ENCODE data around the gene KRTAP10-8. TPM values are rescaled to one million over a fixed set of nuclear protein-coding genes. Genes with fewer than 3 reads are reported as not detected.

The KRTAP10-8 gene
- total RNA-seq, 3 donors from 2014 or later: not detected

DNA sequence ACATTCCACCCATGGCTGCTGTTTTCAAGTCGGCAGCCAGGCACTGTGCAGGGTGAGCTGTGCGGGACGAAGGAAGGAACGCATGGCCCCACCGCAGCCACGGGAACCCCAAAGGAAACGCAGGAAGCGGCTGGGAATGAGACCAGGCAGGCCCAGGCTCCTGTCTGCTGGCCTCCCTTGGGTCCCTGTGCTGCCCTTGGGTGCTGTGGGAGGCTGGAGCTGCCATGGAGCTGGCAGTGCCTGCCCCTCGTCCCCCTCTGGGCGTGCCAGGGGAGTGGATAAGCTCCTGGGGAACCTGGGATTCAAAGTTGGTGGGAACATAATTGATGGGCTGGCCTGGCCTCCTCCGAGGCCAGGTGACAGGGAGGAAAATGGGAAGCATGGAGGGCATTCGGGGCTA, 43.6 kb upstream of the KRTAP10-8 start:
- intact Hi-C loops (cut with DNase I, micrococcal nuclease): no loop called here
- Histone ChIP-seq H3K36me3 (ENCODE audit: low read depth) (no peaks in the 10 kb centered on the region), H3K4me3 (no peak overlapping the region), H3K9me3 (no peaks in the 10 kb centered on the region), H3K4me1 (ENCODE audit: low read depth) (no peaks in the 10 kb centered on the region)
- no peak for ATAC-seq
- no peak for DNase-seq
- TF ChIP-seq, protein P1, sequence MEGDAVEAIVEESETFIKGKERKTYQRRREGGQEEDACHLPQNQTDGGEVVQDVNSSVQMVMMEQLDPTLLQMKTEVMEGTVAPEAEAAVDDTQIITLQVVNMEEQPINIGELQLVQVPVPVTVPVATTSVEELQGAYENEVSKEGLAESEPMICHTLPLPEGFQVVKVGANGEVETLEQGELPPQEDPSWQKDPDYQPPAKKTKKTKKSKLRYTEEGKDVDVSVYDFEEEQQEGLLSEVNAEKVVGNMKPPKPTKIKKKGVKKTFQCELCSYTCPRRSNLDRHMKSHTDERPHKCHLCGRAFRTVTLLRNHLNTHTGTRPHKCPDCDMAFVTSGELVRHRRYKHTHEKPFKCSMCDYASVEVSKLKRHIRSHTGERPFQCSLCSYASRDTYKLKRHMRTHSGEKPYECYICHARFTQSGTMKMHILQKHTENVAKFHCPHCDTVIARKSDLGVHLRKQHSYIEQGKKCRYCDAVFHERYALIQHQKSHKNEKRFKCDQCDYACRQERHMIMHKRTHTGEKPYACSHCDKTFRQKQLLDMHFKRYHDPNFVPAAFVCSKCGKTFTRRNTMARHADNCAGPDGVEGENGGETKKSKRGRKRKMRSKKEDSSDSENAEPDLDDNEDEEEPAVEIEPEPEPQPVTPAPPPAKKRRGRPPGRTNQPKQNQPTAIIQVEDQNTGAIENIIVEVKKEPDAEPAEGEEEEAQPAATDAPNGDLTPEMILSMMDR (IDR thresholded peaks at IDR 0.05): no peak

DNA sequence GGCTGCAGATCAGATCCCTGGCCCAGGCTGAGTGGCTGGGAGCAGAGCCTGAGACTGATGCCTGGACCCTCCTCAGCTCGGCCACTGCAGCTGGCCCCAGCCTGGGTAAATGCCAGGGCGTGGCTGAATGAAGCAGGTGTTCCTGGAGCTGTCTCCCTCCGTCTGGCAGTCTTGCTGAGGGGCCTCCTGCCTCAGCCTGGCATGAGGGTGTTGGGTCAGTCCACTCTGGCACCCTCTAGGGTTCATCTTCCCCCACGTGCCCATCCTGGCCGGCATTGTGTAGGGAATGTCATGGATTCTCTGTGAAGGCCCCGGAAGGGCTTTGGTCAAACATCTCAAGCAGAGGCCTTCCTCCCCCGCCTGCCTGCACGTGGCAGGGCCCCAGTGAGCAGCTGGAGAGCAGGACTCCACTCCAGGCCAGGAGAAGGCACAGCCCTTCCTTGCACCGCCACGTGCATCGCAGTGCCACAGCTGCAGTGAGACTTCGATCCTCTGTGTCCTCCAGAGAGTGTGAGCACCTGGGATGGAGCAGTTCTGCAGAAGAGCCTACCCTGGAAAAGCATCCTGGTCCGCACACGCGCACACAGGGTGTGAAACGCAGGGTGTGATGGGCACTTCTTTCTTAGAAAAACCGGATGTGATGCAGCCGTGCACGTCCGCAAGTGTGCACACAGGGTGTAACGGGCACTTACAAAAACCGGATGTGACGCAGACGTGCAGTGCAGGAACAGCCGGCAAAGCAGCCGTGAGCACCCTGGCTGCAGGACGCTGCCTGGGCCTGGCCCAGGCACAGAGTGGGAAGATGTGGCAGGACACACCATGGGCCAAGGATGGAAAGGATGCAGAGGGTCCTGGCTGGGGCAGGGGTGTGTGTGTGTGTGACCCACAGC, 43.0 kb upstream of the KRTAP10-8 start:
- DNase-seq: no peak
- TF ChIP-seq, protein P1 (IDR thresholded peaks at IDR 0.05): no peak
- intact Hi-C loops (cut with DNase I, micrococcal nuclease): no loop called here
- H3K4me1 ChIP-seq (ENCODE audit: low read depth): no peaks in the 10 kb centered on the region
- H3K36me3 ChIP-seq (ENCODE audit: low read depth): no peaks in the 10 kb centered on the region
- H3K9me3 ChIP-seq: no peaks in the 10 kb centered on the region
- H3K4me3 ChIP-seq: no peak overlapping the region
- peak; percentile 29 for ATAC-seq

GRCh38 chr21:44569861-44570517, 41.9 kb upstream of the KRTAP10-8 start:
- H3K4me1 ChIP-seq (ENCODE audit: low read depth): peaks cover 7% of the 10 kb centered on the region
- no peak for ATAC-seq
- no peak for DNase-seq
- intact Hi-C loops (cut with DNase I, micrococcal nuclease): no loop called here
- H3K36me3 ChIP-seq (ENCODE audit: low read depth): no peaks in the 10 kb centered on the region
- TF ChIP-seq, protein P1 (IDR thresholded peaks at IDR 0.05): no peak
- no peaks in the 10 kb centered on the region for H3K9me3 ChIP-seq
- no peak overlapping the region for H3K4me3 ChIP-seq

DNA sequence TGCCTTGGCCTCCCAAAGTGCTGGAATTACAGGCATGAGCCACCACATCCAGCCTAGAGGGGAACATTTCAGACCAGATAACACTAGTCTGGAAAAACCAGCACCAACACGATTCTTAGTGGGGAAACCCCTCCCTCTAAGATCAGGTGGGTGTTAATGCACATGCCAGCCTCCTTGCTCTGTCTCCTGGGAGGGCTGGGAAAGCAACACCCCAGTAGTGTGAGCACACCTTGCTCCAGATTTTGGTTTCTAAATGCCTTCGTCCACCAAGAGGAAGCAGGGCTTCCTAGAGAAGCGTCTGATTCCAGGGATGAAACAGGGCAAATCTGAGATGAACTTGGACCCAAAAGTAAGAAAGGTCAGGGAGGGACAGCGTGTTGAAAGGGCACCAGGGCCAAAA, 40.6 kb upstream of the KRTAP10-8 start:
- no peak overlapping the region for H3K4me3 ChIP-seq
- intact Hi-C loops (cut with DNase I, micrococcal nuclease): no loop called here
- no peaks in the 10 kb centered on the region for H3K36me3 ChIP-seq (ENCODE audit: low read depth)
- TF ChIP-seq, protein P1 (IDR thresholded peaks at IDR 0.05): no peak
- DNase-seq (no peak), ATAC-seq (no peak)
- H3K4me1 ChIP-seq (ENCODE audit: low read depth): peaks cover 7% of the 10 kb centered on the region
- no peaks in the 10 kb centered on the region for H3K9me3 ChIP-seq

DNA sequence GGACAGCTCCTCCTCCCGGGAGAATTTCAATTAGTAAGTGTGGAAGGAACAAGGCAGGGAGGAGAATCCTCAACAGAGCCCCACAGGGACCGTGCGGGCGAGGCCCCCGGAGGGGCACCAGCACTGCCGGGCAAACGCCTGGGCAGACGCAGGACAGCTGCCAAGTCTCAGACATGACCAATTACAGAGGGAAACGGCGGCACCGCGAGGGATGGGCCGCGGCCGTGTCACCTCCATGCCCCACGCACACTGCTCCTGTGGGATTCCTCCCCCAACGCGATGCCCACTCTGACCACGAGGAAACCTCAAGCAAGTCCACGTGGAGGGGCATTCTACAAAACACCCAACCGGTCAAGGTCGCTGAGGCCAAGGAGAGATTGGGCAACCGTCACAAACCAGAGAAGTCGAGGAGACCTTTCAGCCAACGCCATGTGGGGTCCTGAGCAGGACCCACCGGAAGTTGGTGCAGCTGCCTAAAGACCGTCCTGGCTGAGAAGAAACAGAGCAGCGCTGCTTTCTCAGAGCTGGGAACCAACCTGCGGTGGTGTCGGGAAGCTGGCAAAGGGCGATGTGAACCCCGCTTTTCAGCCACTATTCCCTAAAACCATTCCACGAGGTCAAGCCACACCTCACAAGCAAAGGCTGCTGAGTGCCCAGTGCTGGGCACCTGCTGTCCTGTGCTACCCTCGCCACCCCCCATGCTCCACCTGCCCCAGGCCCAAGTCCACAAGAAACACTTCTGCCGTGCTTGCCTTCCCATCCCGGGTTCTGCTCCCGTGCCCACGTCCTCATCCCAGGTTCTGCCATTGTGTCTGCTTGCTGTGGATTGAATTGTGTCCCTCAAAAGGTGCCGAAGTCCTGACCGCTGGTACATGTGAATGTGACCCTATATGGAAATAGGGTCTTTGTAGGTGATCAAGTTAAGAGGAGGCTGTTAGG, 39.8 kb upstream of the KRTAP10-8 start:
- Histone ChIP-seq H3K4me3 (no peak overlapping the region), H3K36me3 (ENCODE audit: low read depth) (no peaks in the 10 kb centered on the region), H3K9me3 (peaks cover 3% of the 10 kb centered on the region), H3K4me1 (ENCODE audit: low read depth) (peaks cover 7% of the 10 kb centered on the region)
- intact Hi-C loops (cut with DNase I, micrococcal nuclease): no loop called here
- TF ChIP-seq, protein P1 (IDR thresholded peaks at IDR 0.05): no peak
- ATAC-seq (no peak), DNase-seq (no peak)
